ENCODE measurements around the gene KIF3C. TPM values are rescaled to one million over a fixed set of nuclear protein-coding genes. Genes with fewer than 3 reads are reported as not detected.
A peak's percentile ranks its signal among the peaks of the same experiment; 100 is the strongest.
"Not testable (repeated sequence)": the region's sequence is repeated elsewhere in the genome, so short reads cannot be mapped to it uniquely, and the experiment has no call there.

Gene KIF3C
- 30.1 TPM for polyA plus RNA-seq (2013, experiment 1 of 2; ENCODE audit: insufficient read length)
- 25.6 TPM for polyA plus RNA-seq (2013, experiment 2 of 2; ENCODE audit: insufficient read length)

DNA sequence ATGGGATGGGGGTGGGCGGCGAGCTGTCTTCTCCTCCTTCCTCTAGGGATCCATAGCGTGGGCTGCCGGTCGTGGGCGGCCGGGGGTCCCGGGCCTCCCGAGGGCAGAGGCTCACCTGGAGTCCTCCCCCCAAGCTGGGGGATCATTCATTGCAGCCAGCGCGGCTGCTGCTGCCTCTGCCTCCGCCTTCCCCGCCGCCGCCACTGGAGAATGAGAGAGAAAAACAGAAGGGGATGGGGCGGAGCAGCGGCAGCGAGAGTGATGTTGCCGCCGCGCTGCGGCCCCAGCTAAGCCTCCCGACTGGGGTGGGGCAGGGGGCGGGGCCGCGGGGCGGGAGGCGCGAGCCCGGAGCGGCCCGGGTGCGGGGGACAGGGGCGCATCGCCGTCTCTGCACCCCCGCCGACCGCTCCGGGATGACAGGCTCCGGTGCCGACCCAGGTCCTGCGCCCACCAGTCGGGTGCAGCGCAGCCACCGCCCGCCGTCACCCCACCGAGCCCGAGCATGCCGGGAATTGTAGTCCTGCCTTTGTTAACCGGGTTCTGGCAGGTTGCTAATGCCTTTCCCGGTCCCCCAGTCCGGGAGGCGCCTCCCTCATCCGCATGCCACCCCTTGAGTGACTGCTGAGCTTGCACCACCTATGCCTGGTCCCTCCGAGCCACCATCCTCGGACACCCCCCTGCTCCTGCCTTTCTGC lies at the start of gene KIF3C:
Gene KIF3C (minus strand): TSS at position 225 of the 695 bp plus-strand sequence. CDS start 580 bp downstream, outside the sequence.
- peak; percentile 68 for DNase-seq

DNA sequence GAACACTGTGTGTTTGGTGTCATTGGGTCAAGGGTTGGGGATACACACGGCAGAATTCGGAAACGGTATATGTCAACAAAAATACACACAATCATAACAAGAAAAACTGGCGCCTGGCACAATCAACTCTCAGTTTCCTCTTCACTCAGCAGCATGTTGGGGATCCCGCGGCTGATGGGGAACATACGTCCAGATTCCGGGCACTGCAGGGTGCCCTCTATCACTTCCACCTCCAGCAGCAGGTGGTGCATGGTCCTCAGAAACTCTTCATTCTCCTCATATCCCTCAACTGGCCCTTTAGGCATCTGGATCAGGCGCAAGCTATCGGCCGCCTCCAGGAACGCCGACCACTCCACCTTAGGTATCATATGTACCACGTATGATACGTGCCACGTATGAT lies 45.8 kb upstream of the KIF3C start:
- not testable (repeated sequence) for DNase-seq

DNA sequence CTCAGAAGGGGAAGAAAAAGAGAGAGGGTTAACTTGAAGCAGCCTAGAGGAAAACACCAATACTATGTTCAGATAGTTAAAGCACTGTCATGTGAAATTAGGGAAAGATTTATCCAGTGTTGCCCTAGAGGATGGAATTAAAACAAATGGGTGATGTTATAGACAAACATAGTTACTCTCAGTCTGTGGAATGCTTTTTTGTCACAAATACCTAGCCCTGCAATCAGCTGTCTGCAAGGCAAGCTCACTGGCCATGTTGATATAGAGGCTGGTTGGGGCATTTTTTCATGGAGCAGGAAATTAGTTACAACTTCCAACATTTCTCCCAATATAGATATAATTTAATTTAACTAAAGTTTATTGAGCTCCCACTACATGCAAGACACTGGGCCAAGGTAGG lies 43.2 kb upstream of the KIF3C start:
- DNase-seq = peak; percentile 34

DNA sequence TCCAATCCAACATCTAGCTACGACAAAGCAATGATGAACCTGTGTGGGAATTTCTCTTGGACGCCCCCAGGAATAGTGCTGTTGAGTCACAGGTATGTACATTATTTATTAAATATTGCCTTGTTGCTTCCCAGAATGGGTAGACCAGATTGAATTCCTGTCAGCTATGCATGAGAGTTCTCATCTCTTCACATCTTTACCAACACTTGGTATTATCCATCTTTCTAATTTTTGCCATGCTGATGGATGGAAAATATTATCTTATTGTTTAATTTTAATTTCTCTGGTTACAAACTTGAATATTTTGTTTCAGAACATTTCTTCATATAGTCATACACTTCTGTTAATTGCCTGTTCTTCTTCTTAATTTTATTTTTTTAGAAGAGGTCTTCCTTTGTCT lies 42.0 kb upstream of the KIF3C start:
- DNase-seq = no peak

DNA sequence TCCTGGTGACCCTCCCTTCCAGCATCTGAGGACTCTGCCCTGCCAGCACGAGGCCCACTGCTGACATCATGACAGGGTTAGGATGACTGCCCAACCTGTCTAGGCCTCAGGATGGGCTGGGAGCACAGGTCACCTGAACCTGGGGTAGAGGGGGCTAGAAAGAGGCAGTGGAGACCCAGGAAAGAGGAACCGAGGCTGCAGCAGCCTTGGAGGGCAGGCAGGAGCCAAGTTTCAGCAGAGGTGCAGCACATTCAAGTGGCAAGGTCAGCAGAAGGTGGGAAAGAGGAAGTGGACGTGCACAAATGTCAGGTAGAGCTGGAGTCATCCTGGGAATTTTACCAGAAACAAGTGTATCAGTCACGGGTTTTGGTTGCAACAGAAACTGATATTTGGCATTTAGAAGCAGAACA lies 37.9 kb upstream of the KIF3C start:
- no peak for DNase-seq

DNA sequence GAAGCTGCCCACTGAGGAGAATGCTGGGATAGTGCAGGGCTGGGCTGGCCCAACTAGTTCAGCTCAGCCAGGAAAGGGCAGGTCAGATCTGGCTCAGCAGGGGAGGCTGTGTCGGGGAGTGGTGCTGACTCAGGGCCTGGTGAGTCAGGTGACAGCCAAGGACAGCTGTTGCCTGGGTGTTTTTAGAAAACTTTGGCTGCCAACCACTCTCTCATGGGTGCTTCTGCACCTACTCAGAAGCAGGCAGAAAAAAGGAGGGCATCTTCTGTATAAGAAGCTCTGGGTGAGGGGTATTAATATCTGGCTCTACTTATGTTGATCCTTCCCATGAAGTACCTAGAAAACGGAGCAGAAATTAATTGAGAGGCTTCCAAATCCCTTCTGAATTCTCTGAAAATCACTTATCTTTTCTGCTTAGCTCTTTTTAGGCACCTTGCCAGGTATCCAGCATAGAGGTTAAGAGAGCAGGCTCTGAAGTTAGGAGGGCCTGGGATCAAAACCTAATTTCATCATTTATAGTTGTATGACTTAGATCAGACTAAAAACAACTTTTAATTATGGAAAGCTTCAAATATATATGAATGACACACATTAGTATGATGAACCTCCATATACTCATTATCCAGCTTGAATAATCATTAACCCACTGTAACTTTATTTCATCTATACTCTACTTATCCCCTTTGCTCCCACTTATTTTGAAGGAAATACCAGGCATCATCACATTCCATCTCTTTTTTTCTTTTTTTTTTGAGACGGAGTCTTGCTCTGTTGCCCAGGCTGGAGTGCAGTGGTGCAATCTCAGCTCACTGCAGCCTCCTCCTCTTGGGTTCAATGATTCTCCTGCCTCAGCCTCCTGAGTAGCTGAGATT lies 36.1 kb upstream of the KIF3C start:
- DNase-seq = peak; percentile 82

DNA sequence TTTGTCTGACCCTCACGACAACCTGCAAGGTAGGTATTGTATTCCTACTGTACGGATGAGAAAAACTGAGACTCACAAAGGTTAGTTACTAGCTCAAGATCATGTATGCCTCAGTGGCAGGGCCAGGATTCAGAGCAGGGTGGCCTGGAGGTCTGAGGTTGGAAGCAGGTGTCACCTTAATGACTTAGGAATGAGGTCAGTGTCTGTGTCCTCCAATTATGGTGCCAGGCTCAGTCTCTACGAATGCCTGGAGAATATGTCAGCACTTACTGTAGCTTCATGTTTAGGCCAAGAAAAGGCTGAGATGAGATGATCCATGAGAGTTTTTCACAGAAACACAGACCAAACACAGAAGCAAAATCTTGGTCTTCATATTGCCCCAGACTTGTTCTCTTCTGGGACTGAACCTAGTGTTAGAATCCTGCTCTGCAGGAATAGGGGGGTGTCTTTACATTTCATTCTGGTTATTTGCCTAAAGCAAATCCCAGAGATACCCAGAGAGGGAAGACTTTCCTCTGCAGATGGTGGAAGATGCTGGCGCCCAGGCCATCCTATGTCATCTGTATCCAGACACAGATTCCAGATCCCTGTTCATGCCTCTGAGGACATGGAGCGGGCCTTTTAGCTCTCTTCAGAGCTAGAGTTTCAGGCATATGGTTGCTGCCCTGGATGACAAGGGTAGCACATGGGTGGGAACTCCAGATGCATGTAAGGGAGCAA lies 35.3 kb upstream of the KIF3C start:
- DNase-seq = no peak

DNA sequence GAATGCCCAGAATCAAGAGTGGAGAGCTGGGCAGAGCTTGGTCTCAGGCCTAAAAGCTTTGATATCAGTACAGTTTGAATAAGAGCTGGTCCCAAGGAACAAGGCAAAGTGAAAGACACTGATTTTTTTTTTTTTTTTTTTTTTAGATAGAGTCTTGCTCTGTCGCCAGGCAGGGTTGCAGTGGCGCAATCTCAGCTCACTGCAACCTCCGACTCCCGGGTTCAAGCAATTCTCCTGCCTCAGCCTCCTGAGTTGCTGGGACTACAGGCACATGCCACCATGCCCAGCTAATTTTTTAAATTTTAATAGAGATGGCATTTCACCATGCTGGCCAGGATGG lies 34.4 kb upstream of the KIF3C start:
- not testable (repeated sequence) for DNase-seq

DNA sequence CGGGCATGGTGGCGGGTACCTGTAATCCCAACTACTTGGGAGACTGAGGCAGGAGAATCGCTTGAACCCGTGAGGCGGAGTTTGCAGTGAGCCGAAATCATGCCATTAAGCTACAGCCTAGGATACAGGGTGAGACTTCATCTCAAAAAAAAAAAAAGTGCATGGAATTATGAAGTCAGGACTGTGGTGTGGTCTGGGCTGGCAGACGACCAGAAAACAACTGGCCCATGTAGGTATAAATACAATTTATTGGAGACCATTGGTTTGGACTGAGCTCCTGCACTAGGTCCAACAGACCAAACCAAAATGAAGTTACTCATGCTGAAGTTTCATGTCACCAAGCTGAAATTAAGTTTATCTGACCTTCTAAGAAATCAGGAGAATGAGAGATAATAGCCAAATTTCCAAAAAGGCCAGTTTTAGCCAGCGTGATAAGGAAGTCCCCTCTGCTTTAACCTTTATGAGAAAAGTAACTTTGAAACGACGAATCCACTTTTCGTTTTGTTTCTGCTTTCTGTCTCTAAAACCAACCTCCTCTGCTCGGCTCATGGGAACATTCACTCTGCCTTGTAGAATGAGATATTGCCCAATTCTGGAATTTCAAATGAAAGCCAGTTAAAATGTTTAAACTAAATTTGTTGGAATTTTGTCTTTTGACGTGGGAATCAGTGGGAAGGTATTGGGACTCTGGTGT lies 33.9 kb upstream of the KIF3C start:
- no peak for DNase-seq

DNA sequence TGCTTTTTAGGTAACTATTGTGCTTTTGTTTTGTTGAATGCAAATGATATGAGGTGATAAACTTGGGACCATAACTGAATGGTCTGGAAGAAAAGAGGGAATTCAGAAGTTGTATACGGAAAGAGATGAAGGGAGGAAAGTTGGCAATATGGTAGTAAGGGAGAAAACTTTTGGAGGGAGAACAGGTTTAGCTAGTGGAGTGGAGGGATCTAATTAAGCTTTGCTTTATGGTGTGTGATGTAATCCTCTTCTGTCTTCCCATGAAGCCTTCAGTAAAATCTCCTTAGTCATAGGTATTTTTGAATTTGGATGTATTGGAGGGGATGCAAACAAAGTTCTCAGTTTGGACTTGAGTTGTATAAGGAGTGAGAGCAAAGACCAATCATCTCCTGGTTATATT lies 31.4 kb upstream of the KIF3C start:
- no peak for DNase-seq

DNA sequence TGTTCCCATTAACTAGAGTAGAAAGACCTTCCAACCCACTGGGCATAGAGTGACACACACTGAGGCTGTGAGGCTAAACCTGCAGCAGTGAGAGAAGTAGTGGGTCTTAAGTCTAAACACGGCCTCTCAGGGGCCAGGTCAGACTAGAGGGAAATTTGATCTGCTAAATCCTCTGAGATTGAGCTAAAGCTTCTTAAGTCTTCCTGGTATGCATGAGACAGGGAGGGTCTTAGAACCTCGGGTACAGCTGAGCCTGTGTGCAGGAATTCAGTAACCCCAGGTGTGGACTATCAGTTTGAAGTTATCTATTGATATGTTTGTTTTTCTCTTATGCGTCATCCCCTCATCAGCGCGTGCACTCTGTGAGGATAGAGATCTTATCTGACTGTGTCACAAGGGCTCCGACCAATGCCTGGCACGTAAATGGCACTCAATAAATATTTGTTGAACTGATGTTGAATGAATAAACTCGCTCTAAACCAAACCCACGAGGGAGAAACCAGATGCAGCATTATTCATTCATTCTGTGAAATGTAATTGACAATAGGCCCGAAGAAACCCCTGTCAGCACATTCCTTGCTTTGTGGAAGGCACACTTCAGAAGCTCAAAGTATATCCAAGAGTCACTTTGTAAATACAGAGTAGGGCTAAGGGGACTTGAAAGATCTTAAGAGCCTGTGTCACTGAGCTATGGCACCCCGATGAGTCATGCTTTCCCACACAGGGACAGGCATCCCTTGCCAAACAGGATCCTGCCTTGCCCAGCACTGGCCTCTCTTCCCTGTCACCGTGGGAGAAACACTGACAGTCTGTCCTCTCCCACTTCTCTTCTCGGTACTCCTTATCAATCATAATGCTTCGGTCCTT lies 29.9 kb upstream of the KIF3C start:
- peak; percentile 79 for DNase-seq

DNA sequence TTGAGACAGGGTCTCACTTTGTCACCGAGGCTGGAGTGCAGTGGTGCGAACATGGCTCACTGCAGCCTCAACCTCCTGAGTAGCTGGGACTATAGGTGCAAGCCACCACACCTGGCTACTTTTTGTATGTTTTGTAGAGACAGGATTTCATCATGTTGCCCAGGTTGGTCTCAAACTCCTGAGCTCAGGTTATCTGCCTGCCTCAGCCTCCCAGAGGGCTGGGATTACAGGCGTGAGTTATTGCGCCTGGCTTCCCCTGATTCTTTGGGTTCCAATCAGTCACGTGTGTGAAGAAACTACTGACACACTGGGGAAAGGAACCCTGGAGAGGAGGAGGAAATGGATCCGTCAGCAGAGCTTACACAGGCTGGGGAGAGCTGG lies 29.3 kb upstream of the KIF3C start:
- no peak for DNase-seq

DNA sequence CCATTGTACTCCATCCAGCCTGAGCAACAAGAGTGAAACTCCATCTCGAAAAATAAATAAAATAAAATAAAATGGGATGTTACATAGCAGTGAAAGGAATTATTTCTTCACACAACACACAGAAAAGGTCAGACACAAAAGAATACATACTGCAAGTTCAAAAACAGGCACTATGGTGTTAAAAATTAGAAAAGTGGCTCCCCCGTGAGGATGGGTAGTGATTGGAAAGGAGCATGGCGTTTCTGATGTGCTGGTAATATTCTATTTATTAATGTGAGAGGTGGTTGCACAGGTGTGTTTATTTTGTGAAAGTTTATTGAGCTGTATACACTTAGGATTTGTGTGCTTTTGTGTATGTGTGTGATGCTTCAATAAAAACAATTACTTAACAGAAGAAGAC lies 28.6 kb upstream of the KIF3C start:
- DNase-seq = no peak

DNA sequence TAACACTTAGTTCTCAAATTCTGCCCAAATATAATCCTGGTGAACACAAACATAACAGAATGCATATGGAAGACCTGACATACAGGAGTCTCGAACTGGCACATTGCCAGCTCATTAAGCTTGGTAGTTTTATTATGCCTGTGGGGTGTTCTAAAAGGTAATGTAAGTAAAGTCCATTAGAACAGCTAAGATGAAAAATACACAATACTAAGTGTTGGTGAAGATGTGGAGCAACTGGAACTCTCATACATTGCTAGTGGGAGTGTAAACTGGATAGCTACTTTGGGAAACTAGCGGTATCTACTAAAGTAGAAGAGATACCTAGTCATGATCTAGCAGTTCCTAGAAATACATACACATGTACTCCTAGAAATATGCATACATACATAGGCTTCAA lies 27.3 kb upstream of the KIF3C start:
- no peak for DNase-seq

DNA sequence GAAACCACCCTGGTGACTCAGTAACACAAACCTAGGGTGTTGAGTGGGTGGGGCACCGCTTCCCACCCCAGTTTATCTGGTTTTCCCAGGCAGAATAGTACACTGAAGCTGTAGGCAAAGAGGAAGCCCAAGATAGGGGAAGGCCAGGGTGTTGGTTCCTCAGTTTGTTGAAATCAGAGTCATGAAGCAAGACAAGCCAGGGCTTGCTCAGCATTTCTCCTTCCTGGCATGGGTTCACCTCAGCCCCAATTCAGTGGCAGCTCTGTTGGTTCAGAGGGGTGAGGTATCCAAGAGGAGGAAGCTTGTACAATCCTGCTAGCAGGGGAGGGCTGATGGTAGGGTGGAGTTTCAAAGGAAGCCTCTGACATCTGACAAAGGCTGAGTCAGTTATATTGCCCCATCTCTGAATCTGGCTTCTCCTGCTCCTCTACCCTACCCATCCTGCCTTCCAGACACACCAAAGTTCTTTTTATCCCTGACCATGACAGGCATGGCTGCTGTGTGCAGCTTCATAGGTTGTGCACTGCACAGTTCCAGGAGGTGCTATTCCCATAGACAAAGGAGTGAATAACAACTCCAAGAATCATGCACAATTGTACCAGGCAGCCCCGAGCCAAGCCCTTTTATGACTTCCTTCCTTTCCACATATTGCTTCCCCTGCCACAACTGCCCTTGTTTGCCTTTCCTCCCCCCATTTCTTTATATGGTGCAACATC lies 26.7 kb upstream of the KIF3C start:
- DNase-seq = peak; percentile 30

DNA sequence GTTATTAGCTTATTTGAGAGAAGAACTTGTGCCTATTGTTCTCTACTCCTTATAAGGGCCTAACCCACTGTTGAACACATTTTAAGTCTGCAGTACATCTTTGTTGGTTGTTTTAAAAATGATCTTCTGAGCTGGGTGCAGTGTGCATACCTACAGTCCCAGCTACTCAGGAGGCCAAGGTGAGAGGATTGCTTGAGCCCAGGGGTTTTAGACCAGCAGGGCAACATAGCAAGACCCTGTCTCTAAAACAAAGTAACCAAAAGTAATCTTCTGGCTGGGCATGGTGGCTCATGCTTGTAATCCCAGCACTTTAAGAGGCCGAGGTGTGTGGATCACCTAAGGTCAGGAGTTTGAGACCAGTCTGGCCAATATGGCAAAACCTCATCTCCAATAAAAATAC lies 25.8 kb upstream of the KIF3C start:
- DNase-seq = no peak

DNA sequence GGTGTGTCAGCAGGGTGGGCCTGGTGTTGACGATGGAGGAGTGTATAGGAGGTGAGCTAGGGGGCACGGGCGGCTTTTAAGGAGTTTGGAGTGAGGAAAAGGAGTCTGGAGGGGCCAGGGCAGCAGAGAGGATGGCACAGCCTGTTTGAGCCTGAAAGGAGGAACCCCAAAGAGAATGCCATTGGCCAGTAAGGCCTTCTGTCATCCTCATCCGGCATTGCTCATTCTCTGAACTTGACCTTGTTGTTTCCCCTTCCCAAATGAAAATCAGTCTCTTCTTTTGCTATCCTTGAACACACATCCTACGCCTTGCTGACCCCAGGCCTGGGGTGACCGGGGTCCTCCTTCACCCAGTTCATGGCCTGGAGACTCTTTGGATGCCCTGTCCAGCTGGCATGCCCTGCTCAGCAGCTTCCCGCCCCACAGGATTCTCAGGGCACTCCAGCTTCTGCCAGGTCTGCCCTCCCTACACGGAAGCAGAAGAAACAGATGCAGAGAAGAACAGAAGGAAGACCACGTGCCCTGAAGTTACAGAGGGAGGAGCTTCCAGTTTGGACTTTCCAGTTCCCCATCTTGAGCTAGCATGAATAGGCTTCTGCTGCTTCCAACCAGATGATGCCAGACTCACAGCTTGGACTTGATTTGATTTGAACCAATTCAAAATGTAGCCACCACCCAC lies 20.5 kb upstream of the KIF3C start:
- no peak for DNase-seq

DNA sequence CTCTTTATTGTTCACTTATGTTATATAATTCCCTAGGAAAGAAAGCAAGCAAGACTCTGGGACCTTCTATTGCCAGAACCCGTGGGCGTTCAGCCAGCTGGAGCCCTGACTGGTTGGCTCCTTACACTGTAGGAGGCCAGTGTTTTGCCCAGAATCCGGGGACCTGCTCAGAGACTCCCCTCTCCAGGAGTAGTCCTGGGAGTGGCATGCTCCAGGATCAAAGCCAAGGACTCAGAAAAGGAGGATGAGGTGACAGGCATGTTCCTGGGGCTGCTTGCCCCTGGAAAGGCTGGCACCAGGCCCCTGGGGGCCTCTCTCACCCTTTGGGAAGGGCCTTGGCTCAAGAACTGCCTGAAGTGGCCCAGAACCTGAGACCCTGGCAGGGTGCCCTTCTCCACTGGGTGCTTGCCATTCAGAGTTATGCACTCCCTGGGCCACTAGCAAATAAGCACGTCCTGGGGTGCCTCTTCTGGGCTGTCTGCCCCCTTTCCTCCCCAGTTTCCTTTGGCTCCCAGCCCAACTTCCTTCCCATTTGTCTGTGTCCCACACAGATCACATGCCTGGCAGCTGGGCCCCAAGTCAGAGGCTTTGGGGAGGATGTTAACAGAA lies 19.6 kb upstream of the KIF3C start:
- DNase-seq = no peak

DNA sequence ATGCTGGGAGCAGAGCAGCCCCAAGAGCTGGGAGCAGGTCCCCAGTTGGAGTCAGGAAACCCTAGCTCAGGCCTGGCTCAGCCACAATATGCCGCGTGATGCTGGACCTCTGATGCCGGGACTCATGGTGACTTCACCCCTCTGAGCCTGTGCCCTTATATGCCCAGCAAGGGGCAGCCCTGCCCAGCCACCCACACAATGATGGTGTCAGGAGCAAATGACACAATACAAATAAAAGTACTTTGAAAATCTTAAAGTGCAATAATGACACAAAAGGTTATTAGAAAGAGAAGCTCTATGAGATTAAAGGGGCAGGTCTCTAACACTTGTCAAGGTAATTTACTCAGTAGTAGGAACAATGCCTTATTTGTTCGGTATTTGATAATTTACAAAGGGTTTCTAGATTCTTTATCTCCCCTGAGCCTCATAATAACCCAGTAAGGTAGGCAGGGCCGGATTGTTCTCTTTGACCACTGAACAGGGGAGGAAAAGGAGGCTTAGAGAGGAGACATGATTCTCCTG lies 18.3 kb upstream of the KIF3C start:
- no peak for DNase-seq

DNA sequence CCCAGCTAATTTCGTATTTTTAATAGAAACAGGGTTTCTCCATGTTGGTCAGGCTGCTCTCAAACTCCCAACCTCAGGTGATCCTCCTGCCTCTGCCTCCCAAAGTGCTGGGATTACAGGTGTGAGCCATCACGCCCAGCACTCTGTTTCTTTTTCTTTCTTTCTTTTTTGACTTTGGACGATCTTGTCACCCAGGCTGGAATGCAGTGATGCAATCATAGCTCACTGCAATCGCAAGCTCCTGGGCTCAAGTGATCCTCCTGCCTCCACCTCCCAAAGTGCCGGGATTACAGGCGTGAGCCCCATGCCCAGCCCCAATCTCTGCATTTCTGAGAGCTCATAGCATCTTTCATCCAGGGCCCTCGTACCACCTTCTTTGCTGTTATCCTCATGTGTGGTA lies 17.1 kb upstream of the KIF3C start:
- not testable (repeated sequence) for DNase-seq

Measured in fibroblast of skin of back (primary cell).